B cell (primary cell): ENCODE data around the gene LHX2. TPM values are rescaled to one million over a fixed set of nuclear protein-coding genes. Genes with fewer than 3 reads are reported as not detected.

Source experiments
- ATAC-seq: fragments of 200-7000 bp; cut with Tn5 transposase; one replicate; pipeline ENCODE4 v1.10.0; 2021; ENCODE audit warnings: low read depth, mild to moderate bottlenecking, moderate number of reproducible peaks, moderate library complexity
- CTCF ChIA-PET: fragments of 350-600 bp; sonication (Branson Sonifier 250); formaldehyde crosslinking; loops from one replicate; lab custom pipeline; 2021; ENCODE audit warnings: antibody characterized with exemption, inconsistent platforms; lab: Charles Lee
- POLR2A ChIA-PET: fragments of 350-600 bp; sonication (Branson Sonifier 250); formaldehyde crosslinking; loops from one replicate; lab custom pipeline; 2021; ENCODE audit warnings: antibody characterized with exemption; lab: Charles Lee
- DNase-seq: peaks from one replicate; pipeline ENCODE4 v3.0.0; 2013
- H2AFZ ChIP-seq: 2 replicates; pipeline ENCODE4 v1.6.1; 2012; ENCODE audit warnings: mild to moderate bottlenecking, low read depth, low read length; ENCODE audit not compliant: insufficient read depth, poor library complexity, severe bottlenecking
- H3K27ac ChIP-seq, 2 donors: 1 replicate in 1 of 2; 2 replicates in 1 of 2; pipeline ENCODE4 v1.5.1; 2012 to 2013; ENCODE audit warnings: low read length in 2 of 2, mild to moderate bottlenecking in 2 of 2, moderate library complexity in 1 of 2
- H3K27me3 ChIP-seq, 4 experiments: fragments of 200-600 bp in 1 of 4; sonication (generic) in 1 of 4; replicated peaks in 1 of 4; 1 replicate in 2 of 4; 2 replicates in 2 of 4; pipeline versions ENCODE4 v1.6.1 to v1.7.0; 2013 to 2016; ENCODE audit warnings: low read length in 3 of 4, mild to moderate bottlenecking in 2 of 4, mixed read lengths in 1 of 4, moderate library complexity in 1 of 4; ENCODE audit not compliant: insufficient read depth in 4 of 4, control insufficient read depth in 3 of 4; ENCODE audit errors: control extremely low read depth in 1 of 4
- H3K36me3 ChIP-seq, 2 experiments: replicated peaks in 1 of 2; 1 replicate in 1 of 2; 2 replicates in 1 of 2; pipeline versions ENCODE4 v1.6.1 to v1.7.1; 2013; ENCODE audit warnings: low read length in 1 of 2; ENCODE audit not compliant: insufficient read depth in 2 of 2, control insufficient read depth in 1 of 2; ENCODE audit errors: control extremely low read depth in 1 of 2, extremely low read depth in 1 of 2
- H3K4me1 ChIP-seq, 2 donors: fragments of 200-600 bp in 1 of 2; sonication (generic) in 1 of 2; 1 replicate in 1 of 2; 2 replicates in 1 of 2; pipeline versions ENCODE4 v1.5.1 to v1.6.1; 2013 to 2017; ENCODE audit warnings: low read length in 2 of 2; ENCODE audit not compliant: control insufficient read depth in 2 of 2, insufficient read depth in 2 of 2
- H3K4me2 ChIP-seq: replicated peaks from 2 replicates; pipeline ENCODE3; 2012; ENCODE audit warnings: mild to moderate bottlenecking, low read depth, low read length; ENCODE audit not compliant: poor library complexity, severe bottlenecking
- H3K4me3 ChIP-seq, 5 experiments: fragments of 200-600 bp in 1 of 5; sonication (generic) in 1 of 5; 1 replicate in 3 of 5; 2 replicates in 2 of 5; pipeline versions ENCODE4 v1.5.1 to v1.7.0; 2011 to 2016; ENCODE audit warnings: low read length in 4 of 5, mild to moderate bottlenecking in 4 of 5, low read depth in 2 of 5, control low read depth in 1 of 5, moderate library complexity in 1 of 5; ENCODE audit not compliant: insufficient read depth in 1 of 5; ENCODE audit errors: control extremely low read depth in 1 of 5, extremely low read depth in 1 of 5
- H3K79me2 ChIP-seq: fragments of 200-600 bp; sonication (generic); one replicate; pipeline ENCODE4 v1.6.0; 2016; ENCODE audit warnings: low read length; ENCODE audit not compliant: control insufficient read depth, insufficient read depth
- H3K9ac ChIP-seq: fragments of 200-600 bp; sonication (generic); 2 replicates; pipeline ENCODE4 v1.6.1; 2017; ENCODE audit warnings: mild to moderate bottlenecking, low read length, moderate library complexity
- H3K9me3 ChIP-seq, 3 donors: one replicate each; pipeline versions ENCODE4 v1.6.1 to v1.7.1; 2013; ENCODE audit warnings: low read length in 2 of 3; ENCODE audit not compliant: control insufficient read depth in 2 of 3, insufficient read depth in 1 of 3; ENCODE audit errors: control extremely low read depth in 1 of 3
- H4K20me1 ChIP-seq: 2 replicates; pipeline ENCODE4 v1.6.0; 2012; ENCODE audit warnings: mild to moderate bottlenecking, low read length; ENCODE audit not compliant: insufficient read depth, control insufficient read depth, poor library complexity, severe bottlenecking
- H3K27ac Mint-ChIP-seq: one replicate; pipeline ENCODE4 v1.8.0; 2021; ENCODE audit warnings: mixed read lengths
- H3K27me3 Mint-ChIP-seq: one replicate; pipeline ENCODE4 v1.8.0; 2021; ENCODE audit warnings: mixed read lengths
- H3K4me1 Mint-ChIP-seq: one replicate; pipeline ENCODE4 v1.8.0; 2021; ENCODE audit warnings: mixed read lengths
- H3K4me3 Mint-ChIP-seq: one replicate; pipeline ENCODE4 v1.8.0; 2021; ENCODE audit warnings: mixed read lengths
- H3K9me3 Mint-ChIP-seq: one replicate; pipeline ENCODE4 v1.8.0; 2022; ENCODE audit warnings: mixed read lengths; ENCODE audit not compliant: insufficient read depth
- EZH2 ChIP-seq: IDR thresholded peaks from 2 replicates; pipeline ENCODE4 v1.6.1; 2012; ENCODE audit warnings: borderline replicate concordance, low read depth, mild to moderate bottlenecking, moderate library complexity, low read length; ENCODE audit not compliant: insufficient read depth, poor library complexity, severe bottlenecking
- WGBS: methylation state at CpG from one replicate; pipeline ENCODE4 v1.1.5; 2013; ENCODE audit warnings: missing lambda C conversion rate; ENCODE audit not compliant: insufficient coverage; 5-methylcytosine and 5-hydroxymethylcytosine counted together
- intact Hi-C: fragments of 100-400 bp; cut with micrococcal nuclease; formaldehyde crosslinking; loops from one replicate; pipeline ENCODE4 v1.10.0; 2022
- polyA plus RNA-seq: library from polyadenylated mRNA; depleted of rRNA; stranded (reverse); fragments of >200 nt; gene quantifications from 2 replicates; pipeline ENCODE4 v1.2.3, GENCODE V29; 2012
- total RNA-seq, 2 donors: library from RNA; stranded (reverse); fragments of 120-200 nt in 1 of 2; gene quantifications; 1 replicate in 1 of 2; 2 replicates in 1 of 2; pipeline versions ENCODE4 v1.2.3 to v1.2.4, GENCODE V29; 2013 to 2022
- TF ChIP-seq, protein P1 (sequence below): fragments of 200-600 bp; IDR thresholded peaks from one replicate; pipeline ENCODE4 v1.8.0; 2022; ENCODE audit warnings: antibody characterized with exemption, mild to moderate bottlenecking

The LHX2 gene
- total and polyA plus RNA-seq, 2 donors (not counting 1 experiment from before 2014, with no cell fraction given) = 0.66 TPM; not detected in 1

GRCh38 chr9:123998970-123999621 is 12.5 kb upstream of the LHX2 start:
- peak overlapping the region; percentile 28 for H3K27ac Mint-ChIP-seq
- peak; percentile 8 for ATAC-seq

DNA sequence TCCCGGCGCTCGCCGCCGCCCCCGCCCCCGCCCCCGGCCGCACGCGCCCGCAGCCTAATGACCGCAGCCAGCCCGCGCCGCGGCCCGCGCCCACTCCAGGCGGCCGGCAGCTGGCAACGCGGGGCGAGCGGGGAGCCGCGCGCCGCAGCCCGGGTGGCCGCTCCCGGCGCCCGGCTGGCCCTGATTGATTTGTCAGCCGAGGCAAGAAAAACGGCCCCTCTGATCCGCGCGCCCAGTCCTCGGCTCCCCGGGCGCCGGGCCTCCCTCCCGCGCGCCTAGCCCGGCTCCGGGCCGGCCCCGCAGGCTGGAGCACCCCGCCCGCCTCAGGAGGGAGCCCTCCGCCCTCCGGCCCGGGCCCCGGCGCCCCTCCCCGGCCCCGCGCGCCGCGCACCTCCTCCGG is 11.9 kb upstream of the LHX2 start:
- ChIA-PET CTCF (no interaction called here), POLR2A (no interaction called here)
- H3K4me2 ChIP-seq = peak overlapping the region; percentile 64
- peak overlapping the region in 1 of 5 experiments; percentile 18 for H3K4me3 ChIP-seq
- H3K27ac ChIP-seq = no peak overlapping the region
- no peak for TF ChIP-seq EZH2
- TF ChIP-seq, protein P1, sequence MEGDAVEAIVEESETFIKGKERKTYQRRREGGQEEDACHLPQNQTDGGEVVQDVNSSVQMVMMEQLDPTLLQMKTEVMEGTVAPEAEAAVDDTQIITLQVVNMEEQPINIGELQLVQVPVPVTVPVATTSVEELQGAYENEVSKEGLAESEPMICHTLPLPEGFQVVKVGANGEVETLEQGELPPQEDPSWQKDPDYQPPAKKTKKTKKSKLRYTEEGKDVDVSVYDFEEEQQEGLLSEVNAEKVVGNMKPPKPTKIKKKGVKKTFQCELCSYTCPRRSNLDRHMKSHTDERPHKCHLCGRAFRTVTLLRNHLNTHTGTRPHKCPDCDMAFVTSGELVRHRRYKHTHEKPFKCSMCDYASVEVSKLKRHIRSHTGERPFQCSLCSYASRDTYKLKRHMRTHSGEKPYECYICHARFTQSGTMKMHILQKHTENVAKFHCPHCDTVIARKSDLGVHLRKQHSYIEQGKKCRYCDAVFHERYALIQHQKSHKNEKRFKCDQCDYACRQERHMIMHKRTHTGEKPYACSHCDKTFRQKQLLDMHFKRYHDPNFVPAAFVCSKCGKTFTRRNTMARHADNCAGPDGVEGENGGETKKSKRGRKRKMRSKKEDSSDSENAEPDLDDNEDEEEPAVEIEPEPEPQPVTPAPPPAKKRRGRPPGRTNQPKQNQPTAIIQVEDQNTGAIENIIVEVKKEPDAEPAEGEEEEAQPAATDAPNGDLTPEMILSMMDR = no peak
- H3K4me1 Mint-ChIP-seq = peaks cover 42% of the 10 kb centered on the region
- H3K27me3 Mint-ChIP-seq = peaks cover 78% of the 10 kb centered on the region
- peaks cover 0 to 74% (median 62%) of the 10 kb centered on the region in 4 experiments for H3K27me3 ChIP-seq
- no peak for ATAC-seq
- H3K36me3 ChIP-seq = no peaks in the 10 kb centered on the region
- H3K27ac Mint-ChIP-seq = no peak overlapping the region
- H3K9me3 Mint-ChIP-seq = no peaks in the 10 kb centered on the region
- 1% methylated on average over 61 of the region's 64 CpGs for WGBS
- H2AFZ ChIP-seq = no peak overlapping the region
- intact Hi-C loops = loop anchor here (5.0 kb wide), 1 partner anchor 67 kb away; the partner anchor contains the start of gene DENND1A
- H3K9ac ChIP-seq = no peak overlapping the region
- H3K9me3 ChIP-seq = peaks cover 0 to 18% (median under 1%) of the 10 kb centered on the region in 3 donors
- no peaks in the 10 kb centered on the region for H3K79me2 ChIP-seq
- no peaks in the 10 kb centered on the region for H4K20me1 ChIP-seq
- peaks cover 42 to 52% of the 10 kb centered on the region in 2 donors for H3K4me1 ChIP-seq
- no peak overlapping the region for H3K4me3 Mint-ChIP-seq
- peak; percentile 31 for DNase-seq

More at GRCh38 chr9:123998970-123999621, 12.5 kb upstream of the LHX2 start:
- Histone ChIP-seq H3K27me3 (peaks cover 0 to 75% (median 57%) of the 10 kb centered on the region in 4 experiments), H3K9ac (peak overlapping the region; percentile 63), H3K4me3 (peak overlapping the region; percentile 11 to 66 (median 49)), H3K36me3 (no peaks in the 10 kb centered on the region), H3K4me1 (peaks cover 42 to 52% of the 10 kb centered on the region in 2 donors), H3K4me2 (peak overlapping the region; percentile 96), H4K20me1 (no peaks in the 10 kb centered on the region), H3K27ac (no peak overlapping the region), H3K9me3 (peaks cover 0 to 18% (median 0%) of the 10 kb centered on the region in 3 donors), H3K79me2 (no peaks in the 10 kb centered on the region), H2AFZ (peak overlapping the region; percentile 76)
- H3K4me1 Mint-ChIP-seq = peaks cover 42% of the 10 kb centered on the region
- 5% methylated on average over 34 of the region's 43 CpGs for WGBS
- ChIA-PET CTCF (no interaction called here), POLR2A (no interaction called here)
- peak overlapping the region; percentile 86 for H3K4me3 Mint-ChIP-seq
- peaks cover 78% of the 10 kb centered on the region for H3K27me3 Mint-ChIP-seq
- H3K9me3 Mint-ChIP-seq = no peaks in the 10 kb centered on the region
- TF ChIP-seq EZH2 = no peak
- TF ChIP-seq, protein P1 = no peak
- DNase-seq = peak; percentile 54
- intact Hi-C loops = loop anchor here (5.0 kb wide), 1 partner anchor 67 kb away; the partner anchor contains the start of gene DENND1A
